Liver (tissue), 3 donors: ENCODE measurements around the gene RCBTB1.
A peak's percentile ranks its signal among the peaks of the same experiment; 100 is the strongest.

Experiments used
- FOXA1 ChIP-seq: IDR thresholded peaks from 2 replicates; pipeline ENCODE4 v1.6.1; 2016; ENCODE audit warnings: antibody characterized with exemption
- HNF4G ChIP-seq: IDR thresholded peaks from 2 replicates; pipeline ENCODE4 v1.6.1; 2016; ENCODE audit warnings: antibody characterized with exemption
- JUND ChIP-seq, 2 donors: IDR thresholded peaks; 2 replicates each; pipeline ENCODE4 v1.6.1; 2016; ENCODE audit warnings: antibody characterized with exemption in 2 of 2
- NR2F2 ChIP-seq: IDR thresholded peaks from 2 replicates; pipeline ENCODE4 v1.6.1; 2016; ENCODE audit warnings: antibody characterized with exemption
- RAD21 ChIP-seq, 2 donors: IDR thresholded peaks; 2 replicates each; pipeline ENCODE4 v1.6.1; 2016; ENCODE audit warnings: antibody characterized with exemption in 2 of 2, mild to moderate bottlenecking in 2 of 2
- TAF1 ChIP-seq: conservative IDR thresholded peaks from 2 replicates; pipeline ENCODE4 v1.6.1; 2016; ENCODE audit warnings: antibody characterized with exemption, mild to moderate bottlenecking
- YY1 ChIP-seq: IDR thresholded peaks from 2 replicates; pipeline ENCODE4 v1.6.1; 2016; ENCODE audit warnings: antibody characterized with exemption, mild to moderate bottlenecking
- TF ChIP-seq, protein P1 (sequence below): fragments of 150-350 bp; IDR thresholded peaks from 2 replicates; pipeline ENCODE4 v1.5.1; 2017; ENCODE audit warnings: improper control_type of control experiment, low read depth, low read length; ENCODE audit not compliant: missing input control
- TF ChIP-seq, protein P2 (sequence below): IDR thresholded peaks from 2 replicates; pipeline ENCODE4 v1.6.1; 2016; ENCODE audit warnings: antibody characterized with exemption
- donor health status: healthy.
- donor health status: healthy.

DNA sequence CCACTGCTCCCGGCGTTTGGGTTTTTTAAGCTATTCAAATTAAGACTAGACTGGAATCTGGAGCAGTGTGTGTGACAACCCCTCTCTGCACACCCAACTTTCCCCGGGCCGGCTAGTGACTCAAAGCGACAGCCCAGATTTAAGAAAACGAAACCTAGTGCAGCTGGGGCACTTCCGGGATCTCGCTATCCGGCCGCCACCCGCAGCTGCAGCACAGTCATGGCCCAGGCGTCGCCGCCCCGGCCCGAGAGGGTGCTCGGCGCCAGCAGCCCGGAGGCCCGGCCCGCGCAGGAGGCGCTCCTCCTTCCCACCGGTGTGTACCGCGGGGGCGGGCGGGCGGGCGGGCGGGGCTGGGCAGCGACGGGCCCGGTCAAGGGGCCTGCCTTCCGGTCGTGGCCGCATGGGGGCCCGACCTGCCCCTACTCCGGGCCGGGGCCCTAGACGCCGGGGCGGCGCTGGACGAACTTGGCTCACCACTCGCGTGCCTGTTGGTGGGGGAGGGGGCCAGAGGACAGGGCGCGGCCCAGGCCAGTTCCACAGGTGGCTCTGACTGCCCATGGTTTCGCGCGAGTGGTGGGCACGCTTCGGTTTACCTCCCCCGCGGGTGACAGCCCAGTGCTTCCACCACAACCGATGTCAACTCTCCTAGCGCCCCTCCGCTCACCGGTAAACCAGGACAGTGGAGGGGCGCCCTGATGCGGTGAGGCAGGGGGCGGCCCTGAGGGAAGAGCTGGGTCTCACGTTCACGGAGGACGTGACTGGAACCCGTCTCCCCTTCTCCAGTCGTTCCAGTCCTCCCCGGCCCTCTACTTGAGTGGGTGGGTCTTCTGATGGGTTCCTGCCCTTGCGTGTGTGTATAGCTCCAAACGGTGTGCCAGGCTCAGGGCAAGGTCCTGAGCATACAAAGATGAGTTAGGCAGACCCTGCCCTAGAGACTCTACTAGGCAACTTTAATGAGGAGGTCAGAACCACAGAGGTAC, 89.3 kb downstream of the RCBTB1 start, which contains the start of gene PHF11:
- TF ChIP-seq TAF1 (no peak), HNF4G (no peak), RAD21 (IDR thresholded peaks at IDR 0.05) (peak; percentile 7 to 23), JUND (IDR thresholded peaks at IDR 0.05) (no peak), NR2F2 (no peak), YY1 (peak; percentile 58), FOXA1 (no peak)
- TF ChIP-seq, protein P1, sequence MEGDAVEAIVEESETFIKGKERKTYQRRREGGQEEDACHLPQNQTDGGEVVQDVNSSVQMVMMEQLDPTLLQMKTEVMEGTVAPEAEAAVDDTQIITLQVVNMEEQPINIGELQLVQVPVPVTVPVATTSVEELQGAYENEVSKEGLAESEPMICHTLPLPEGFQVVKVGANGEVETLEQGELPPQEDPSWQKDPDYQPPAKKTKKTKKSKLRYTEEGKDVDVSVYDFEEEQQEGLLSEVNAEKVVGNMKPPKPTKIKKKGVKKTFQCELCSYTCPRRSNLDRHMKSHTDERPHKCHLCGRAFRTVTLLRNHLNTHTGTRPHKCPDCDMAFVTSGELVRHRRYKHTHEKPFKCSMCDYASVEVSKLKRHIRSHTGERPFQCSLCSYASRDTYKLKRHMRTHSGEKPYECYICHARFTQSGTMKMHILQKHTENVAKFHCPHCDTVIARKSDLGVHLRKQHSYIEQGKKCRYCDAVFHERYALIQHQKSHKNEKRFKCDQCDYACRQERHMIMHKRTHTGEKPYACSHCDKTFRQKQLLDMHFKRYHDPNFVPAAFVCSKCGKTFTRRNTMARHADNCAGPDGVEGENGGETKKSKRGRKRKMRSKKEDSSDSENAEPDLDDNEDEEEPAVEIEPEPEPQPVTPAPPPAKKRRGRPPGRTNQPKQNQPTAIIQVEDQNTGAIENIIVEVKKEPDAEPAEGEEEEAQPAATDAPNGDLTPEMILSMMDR, result peak; percentile 20
- TF ChIP-seq, protein P2, sequence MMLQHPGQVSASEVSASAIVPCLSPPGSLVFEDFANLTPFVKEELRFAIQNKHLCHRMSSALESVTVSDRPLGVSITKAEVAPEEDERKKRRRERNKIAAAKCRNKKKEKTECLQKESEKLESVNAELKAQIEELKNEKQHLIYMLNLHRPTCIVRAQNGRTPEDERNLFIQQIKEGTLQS, result no peak
